HL-60/S4 treated with retinoic acid at 250 ng/mL for 4 days and 3 days (cell line): ENCODE data around the gene MGP.

Experiments
- in situ Hi-C: fragments of 300-500 bp; cut with MboI; formaldehyde crosslinking; loops from 2 replicates; pipeline ENCODE4 v1.7.0; 2022; ENCODE audit warnings: low sequenced_read_pairs

MGP gene

GRCh38 chr12:14833952-14834351 is 51.7 kb downstream of the MGP start:
- in situ Hi-C loops, result loop anchor here (25.0 kb wide), 1 partner anchor 428 kb away; no protein-coding TSS in a partner anchor

GRCh38 chr12:14833336-14833735 is 52.3 kb downstream of the MGP start:
- in situ Hi-C loops, result loop anchor here (25.0 kb wide), 1 partner anchor 429 kb away; no protein-coding TSS in a partner anchor
